B cell (primary cell): ENCODE data around the gene GYPE. TPM values are rescaled to one million over a fixed set of nuclear protein-coding genes. Genes with fewer than 3 reads are reported as not detected.
"Not testable (repeated sequence)": the region's sequence is repeated elsewhere in the genome, so short reads cannot be mapped to it uniquely, and the experiment has no call there.

Experiments used
- ATAC-seq: fragments of 200-7000 bp; cut with Tn5 transposase; one replicate; pipeline ENCODE4 v1.10.0; 2021; ENCODE audit warnings: low read depth, mild to moderate bottlenecking, moderate number of reproducible peaks, moderate library complexity
- CTCF ChIA-PET: fragments of 350-600 bp; sonication (Branson Sonifier 250); formaldehyde crosslinking; loops from one replicate; lab custom pipeline; 2021; ENCODE audit warnings: antibody characterized with exemption, inconsistent platforms; lab: Charles Lee
- POLR2A ChIA-PET: fragments of 350-600 bp; sonication (Branson Sonifier 250); formaldehyde crosslinking; loops from one replicate; lab custom pipeline; 2021; ENCODE audit warnings: antibody characterized with exemption; lab: Charles Lee
- DNase-seq: peaks from one replicate; pipeline ENCODE4 v3.0.0; 2013
- H2AFZ ChIP-seq: 2 replicates; pipeline ENCODE4 v1.6.1; 2012; ENCODE audit warnings: mild to moderate bottlenecking, low read depth, low read length; ENCODE audit not compliant: insufficient read depth, poor library complexity, severe bottlenecking
- H3K27ac ChIP-seq, 2 donors: 1 replicate in 1 of 2; 2 replicates in 1 of 2; pipeline ENCODE4 v1.5.1; 2012 to 2013; ENCODE audit warnings: low read length in 2 of 2, mild to moderate bottlenecking in 2 of 2, moderate library complexity in 1 of 2
- H3K27me3 ChIP-seq, 4 experiments: fragments of 200-600 bp in 1 of 4; sonication (generic) in 1 of 4; replicated peaks in 1 of 4; 1 replicate in 2 of 4; 2 replicates in 2 of 4; pipeline versions ENCODE4 v1.6.1 to v1.7.0; 2013 to 2016; ENCODE audit warnings: low read length in 3 of 4, mild to moderate bottlenecking in 2 of 4, mixed read lengths in 1 of 4, moderate library complexity in 1 of 4; ENCODE audit not compliant: insufficient read depth in 4 of 4, control insufficient read depth in 3 of 4; ENCODE audit errors: control extremely low read depth in 1 of 4
- H3K36me3 ChIP-seq, 2 experiments: replicated peaks in 1 of 2; 1 replicate in 1 of 2; 2 replicates in 1 of 2; pipeline versions ENCODE4 v1.6.1 to v1.7.1; 2013; ENCODE audit warnings: low read length in 1 of 2; ENCODE audit not compliant: insufficient read depth in 2 of 2, control insufficient read depth in 1 of 2; ENCODE audit errors: control extremely low read depth in 1 of 2, extremely low read depth in 1 of 2
- H3K4me1 ChIP-seq, 2 donors: fragments of 200-600 bp in 1 of 2; sonication (generic) in 1 of 2; 1 replicate in 1 of 2; 2 replicates in 1 of 2; pipeline versions ENCODE4 v1.5.1 to v1.6.1; 2013 to 2017; ENCODE audit warnings: low read length in 2 of 2; ENCODE audit not compliant: control insufficient read depth in 2 of 2, insufficient read depth in 2 of 2
- H3K4me2 ChIP-seq: replicated peaks from 2 replicates; pipeline ENCODE3; 2012; ENCODE audit warnings: mild to moderate bottlenecking, low read depth, low read length; ENCODE audit not compliant: poor library complexity, severe bottlenecking
- H3K4me3 ChIP-seq, 5 experiments: fragments of 200-600 bp in 1 of 5; sonication (generic) in 1 of 5; 1 replicate in 3 of 5; 2 replicates in 2 of 5; pipeline versions ENCODE4 v1.5.1 to v1.7.0; 2011 to 2016; ENCODE audit warnings: low read length in 4 of 5, mild to moderate bottlenecking in 4 of 5, low read depth in 2 of 5, control low read depth in 1 of 5, moderate library complexity in 1 of 5; ENCODE audit not compliant: insufficient read depth in 1 of 5; ENCODE audit errors: control extremely low read depth in 1 of 5, extremely low read depth in 1 of 5
- H3K79me2 ChIP-seq: fragments of 200-600 bp; sonication (generic); one replicate; pipeline ENCODE4 v1.6.0; 2016; ENCODE audit warnings: low read length; ENCODE audit not compliant: control insufficient read depth, insufficient read depth
- H3K9ac ChIP-seq: fragments of 200-600 bp; sonication (generic); 2 replicates; pipeline ENCODE4 v1.6.1; 2017; ENCODE audit warnings: mild to moderate bottlenecking, low read length, moderate library complexity
- H3K9me3 ChIP-seq, 3 donors: one replicate each; pipeline versions ENCODE4 v1.6.1 to v1.7.1; 2013; ENCODE audit warnings: low read length in 2 of 3; ENCODE audit not compliant: control insufficient read depth in 2 of 3, insufficient read depth in 1 of 3; ENCODE audit errors: control extremely low read depth in 1 of 3
- H4K20me1 ChIP-seq: 2 replicates; pipeline ENCODE4 v1.6.0; 2012; ENCODE audit warnings: mild to moderate bottlenecking, low read length; ENCODE audit not compliant: insufficient read depth, control insufficient read depth, poor library complexity, severe bottlenecking
- H3K27ac Mint-ChIP-seq: one replicate; pipeline ENCODE4 v1.8.0; 2021; ENCODE audit warnings: mixed read lengths
- H3K27me3 Mint-ChIP-seq: one replicate; pipeline ENCODE4 v1.8.0; 2021; ENCODE audit warnings: mixed read lengths
- H3K4me1 Mint-ChIP-seq: one replicate; pipeline ENCODE4 v1.8.0; 2021; ENCODE audit warnings: mixed read lengths
- H3K4me3 Mint-ChIP-seq: one replicate; pipeline ENCODE4 v1.8.0; 2021; ENCODE audit warnings: mixed read lengths
- H3K9me3 Mint-ChIP-seq: one replicate; pipeline ENCODE4 v1.8.0; 2022; ENCODE audit warnings: mixed read lengths; ENCODE audit not compliant: insufficient read depth
- WGBS: methylation state at CpG from one replicate; pipeline ENCODE4 v1.1.5; 2013; ENCODE audit warnings: missing lambda C conversion rate; ENCODE audit not compliant: insufficient coverage; 5-methylcytosine and 5-hydroxymethylcytosine counted together
- intact Hi-C: fragments of 100-400 bp; cut with micrococcal nuclease; formaldehyde crosslinking; loops from one replicate; pipeline ENCODE4 v1.10.0; 2022
- polyA plus RNA-seq: library from polyadenylated mRNA; depleted of rRNA; stranded (reverse); fragments of >200 nt; gene quantifications from 2 replicates; pipeline ENCODE4 v1.2.3, GENCODE V29; 2012
- total RNA-seq, 2 donors: library from RNA; stranded (reverse); fragments of 120-200 nt in 1 of 2; gene quantifications; 1 replicate in 1 of 2; 2 replicates in 1 of 2; pipeline versions ENCODE4 v1.2.3 to v1.2.4, GENCODE V29; 2013 to 2022

The GYPE gene
- total and polyA plus RNA-seq, 2 donors (not counting 1 experiment from before 2014, with no cell fraction given), result 3.0 to 4.7 TPM

GRCh38 chr4:143912478-143912877 is 7.1 kb upstream of the GYPE start:
- Histone ChIP-seq H3K4me3 (peak overlapping the region; percentile 15 to 83 (median 67)), H3K4me2 (peak overlapping the region; percentile 70), H3K9ac (peak overlapping the region; percentile 83), H3K79me2 (peaks cover 10% of the 10 kb centered on the region), H3K27ac (peak overlapping the region in 1 of 2 donors; percentile 82), H2AFZ (peak overlapping the region; percentile 79)
- intact Hi-C loops, H4K20me1 ChIP-seq, H3K36me3 ChIP-seq, CTCF ChIA-PET, H3K4me1 ChIP-seq, ATAC-seq, POLR2A ChIA-PET, H3K27me3 ChIP-seq, DNase-seq, H3K9me3 Mint-ChIP-seq, H3K9me3 ChIP-seq, H3K27me3 Mint-ChIP-seq: not testable (repeated sequence)
- Mint-ChIP-seq H3K4me3 (peak overlapping the region; percentile 95), H3K27ac (peak overlapping the region; percentile 80), H3K4me1 (peaks cover 34% of the 10 kb centered on the region)
- WGBS, result no CpG with 5 or more reads among the region's 2 CpGs

DNA sequence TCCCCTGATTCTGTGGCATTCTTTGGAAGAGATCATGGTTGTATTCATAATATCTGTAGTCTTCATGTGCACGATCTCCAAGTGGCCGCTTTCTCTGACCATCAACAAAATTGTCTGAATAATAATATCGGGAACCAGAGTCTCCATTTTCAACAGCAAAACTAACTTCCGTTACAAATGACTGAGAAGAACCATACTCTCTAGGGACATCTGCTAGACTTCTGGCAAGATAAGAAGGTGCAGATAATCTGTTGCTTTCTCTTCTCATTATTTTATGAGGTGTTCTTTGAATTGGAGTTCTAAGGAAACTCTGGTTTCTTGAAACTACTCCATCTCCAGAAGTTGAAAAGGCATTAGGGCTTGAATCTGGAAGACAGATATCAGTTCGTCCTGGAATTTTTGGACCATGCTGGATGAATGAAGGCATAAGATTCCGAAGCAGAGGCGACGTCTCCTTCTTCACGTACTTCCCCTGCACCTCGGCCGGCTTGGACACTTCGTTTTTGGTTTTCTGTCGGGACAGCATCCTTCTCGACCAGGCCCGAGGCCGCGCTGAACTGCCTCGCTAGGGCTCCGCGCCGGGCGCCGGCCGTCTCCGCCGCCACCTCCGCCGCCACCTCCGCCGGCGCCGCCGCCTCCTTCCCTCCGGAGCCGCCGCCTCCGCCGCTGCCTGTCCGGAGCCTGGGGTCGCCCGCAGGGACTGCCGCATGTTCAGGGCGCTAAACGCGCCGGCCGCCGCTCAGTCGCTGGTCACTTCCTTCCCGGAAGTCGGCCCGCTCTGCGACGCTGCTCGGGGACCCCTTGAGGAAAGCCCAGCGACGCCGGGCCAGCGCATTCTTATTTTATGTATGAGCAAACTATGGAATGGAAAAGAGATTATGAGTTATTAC is 6.4 kb upstream of the GYPE start:
- Histone ChIP-seq H3K27ac (peak overlapping the region; percentile 54 to 82), H3K4me3 (peak overlapping the region; percentile 58 to 86 (median 76)), H3K4me2 (peak overlapping the region; percentile 70), H3K4me1 (peaks cover 7 to 10% of the 10 kb centered on the region in 2 donors), H3K9ac (peak overlapping the region; percentile 83), H3K79me2 (peaks cover 14% of the 10 kb centered on the region), H2AFZ (peak overlapping the region; percentile 79)
- H3K9me3 Mint-ChIP-seq, H3K27me3 Mint-ChIP-seq, H3K36me3 ChIP-seq, H3K27me3 ChIP-seq, POLR2A ChIA-PET, CTCF ChIA-PET, intact Hi-C loops, H3K9me3 ChIP-seq, H4K20me1 ChIP-seq: not testable (repeated sequence)
- Mint-ChIP-seq H3K4me1 (peaks cover 37% of the 10 kb centered on the region), H3K27ac (peak overlapping the region; percentile 89), H3K4me3 (peak overlapping the region; percentile 95)
- ATAC-seq, result peak; percentile 64
- peak; percentile 54 for DNase-seq
- 16% methylated on average over 54 of the region's 59 CpGs for WGBS

- H3K4me3 ChIP-seq, result peak overlapping the region in 4 of 5 experiments; percentile 58 to 83 (median 72)
- peak overlapping the region; percentile 57 for H3K27ac Mint-ChIP-seq
- WGBS, result no CpG with 5 or more reads among the region's 2 CpGs
Measured at GRCh38 chr4:143910906-143911305, 5.5 kb upstream of the GYPE start.

More at GRCh38 chr4:143910906-143911305, 5.5 kb upstream of the GYPE start:
- Histone ChIP-seq H3K27ac (peak overlapping the region in 1 of 2 donors; percentile 45), H3K9ac (peak overlapping the region; percentile 83), H3K79me2 (peaks cover 14% of the 10 kb centered on the region), H2AFZ (peak overlapping the region; percentile 60), H3K4me1 (peaks cover 7 to 10% of the 10 kb centered on the region in 2 donors), H3K4me2 (peak overlapping the region; percentile 55)
- H4K20me1 ChIP-seq, H3K9me3 ChIP-seq, H3K27me3 ChIP-seq, H3K9me3 Mint-ChIP-seq, H3K27me3 Mint-ChIP-seq, intact Hi-C loops, CTCF ChIA-PET, ATAC-seq, H3K36me3 ChIP-seq, DNase-seq, POLR2A ChIA-PET: not testable (repeated sequence)
- Mint-ChIP-seq H3K4me1 (peaks cover 37% of the 10 kb centered on the region), H3K4me3 (peak overlapping the region; percentile 95)
